Neural cell (in vitro differentiated cells): ENCODE data around the gene SLC16A12. TPM values are rescaled to one million over a fixed set of nuclear protein-coding genes. Genes with fewer than 3 reads are reported as not detected.

Source experiments
- H2AFZ ChIP-seq: fragments of 200-600, 300-800 bp; sonication (generic), shearing (Covaris generic); 2 replicates; pipeline ENCODE4 v1.6.0; 2014; ENCODE audit warnings: low read depth, mild to moderate bottlenecking, antibody characterized with exemption, low read length, moderate library complexity
- H3F3A ChIP-seq: fragments of 200-600 bp; shearing (Covaris generic); 2 replicates; pipeline ENCODE4 v1.6.1; 2016; ENCODE audit warnings: mild to moderate bottlenecking, moderate library complexity, mixed read lengths, antibody characterized with exemption, low read length; ENCODE audit not compliant: insufficient read depth, poor library complexity, severe bottlenecking
- H3K27ac ChIP-seq: fragments of 200-600, 300-800 bp; sonication (generic), shearing (Covaris generic); 2 replicates; pipeline ENCODE4 v1.5.1; 2014; ENCODE audit warnings: mild to moderate bottlenecking, low read length, moderate library complexity
- H3K27me3 ChIP-seq: fragments of 300-800, 200-600 bp; sonication (generic), shearing (Covaris generic); 2 replicates; pipeline ENCODE4 v1.6.0; 2014; ENCODE audit warnings: mild to moderate bottlenecking, low read depth, low read length, moderate library complexity; ENCODE audit not compliant: insufficient read depth
- H3K36me3 ChIP-seq: fragments of 300-800, 200-600 bp; sonication (generic), shearing (Covaris generic); 2 replicates; pipeline ENCODE4 v1.5.1; 2014; ENCODE audit warnings: mild to moderate bottlenecking, antibody characterized with exemption, low read length, moderate library complexity; ENCODE audit not compliant: insufficient read depth
- H3K4me2 ChIP-seq: fragments of 300-800, 200-600 bp; sonication (generic), shearing (Covaris generic); 2 replicates; pipeline ENCODE4 v1.6.0; 2014; ENCODE audit warnings: mild to moderate bottlenecking, low read length
- H3K4me3 ChIP-seq: fragments of 300-800, 200-600 bp; sonication (generic), shearing (Covaris generic); 2 replicates; pipeline ENCODE4 v1.5.1; 2014; ENCODE audit warnings: mild to moderate bottlenecking, low read length, moderate library complexity
- H3K79me2 ChIP-seq: fragments of 200-600 bp; shearing (Covaris generic); replicated peaks from 2 replicates; pipeline ENCODE4 v1.6.0; 2014; ENCODE audit warnings: mild to moderate bottlenecking, low read length, moderate library complexity; ENCODE audit not compliant: insufficient read depth
- H3K9ac ChIP-seq: fragments of 300-800, 200-600 bp; sonication (generic), shearing (Covaris generic); 2 replicates; pipeline ENCODE4 v1.6.1; 2016; ENCODE audit warnings: mild to moderate bottlenecking, low read length, mixed read lengths
- H3K9me2 ChIP-seq: fragments of 200-600 bp; shearing (Covaris generic); 2 replicates; pipeline ENCODE4 v1.6.1; 2016; ENCODE audit warnings: mild to moderate bottlenecking, low read length, mixed read lengths; ENCODE audit not compliant: insufficient read depth
- H3K9me3 ChIP-seq: fragments of 200-600, 300-800 bp; sonication (generic), shearing (Covaris generic); 2 replicates; pipeline ENCODE4 v1.6.1; 2016; ENCODE audit warnings: mild to moderate bottlenecking, mixed run types, low read length, moderate library complexity, mixed read lengths
- H4K20me1 ChIP-seq: fragments of 200-600 bp; shearing (Covaris generic); 2 replicates; pipeline ENCODE4 v1.6.1; 2016; ENCODE audit warnings: mild to moderate bottlenecking, mixed run types; ENCODE audit not compliant: insufficient read depth
- CTCF ChIP-seq: fragments of 450-650 bp; IDR thresholded peaks from 2 replicates; pipeline ENCODE4 v1.5.1; 2014; ENCODE audit warnings: antibody characterized with exemption, mild to moderate bottlenecking, moderate library complexity; ENCODE audit not compliant: poor library complexity, severe bottlenecking
- EP300 ChIP-seq: fragments of 450-650 bp; conservative IDR thresholded peaks from 2 replicates; pipeline ENCODE4 v1.6.1; 2014; ENCODE audit warnings: antibody characterized with exemption, mild to moderate bottlenecking, moderate library complexity; ENCODE audit not compliant: poor library complexity, severe bottlenecking
- EZH2 ChIP-seq: fragments of 200-600, 300-800 bp; shearing (Covaris generic), sonication (generic); IDR thresholded peaks from 2 replicates; pipeline ENCODE4 v1.6.1; 2014; ENCODE audit warnings: antibody characterized with exemption, low read length, borderline replicate concordance, mild to moderate bottlenecking; ENCODE audit not compliant: insufficient read depth, poor library complexity, severe bottlenecking
- MXI1 ChIP-seq: fragments of 450-650 bp; conservative IDR thresholded peaks from 2 replicates; pipeline ENCODE4 v1.6.1; 2014; ENCODE audit warnings: antibody characterized with exemption, mild to moderate bottlenecking; ENCODE audit not compliant: poor library complexity, severe bottlenecking
- POLR2AphosphoS5 ChIP-seq: IDR thresholded peaks from 2 replicates; pipeline ENCODE4 v1.6.1; 2012
- RAD21 ChIP-seq: fragments of 450-650 bp; conservative IDR thresholded peaks from 2 replicates; pipeline ENCODE4 v1.6.1; 2014; ENCODE audit warnings: antibody characterized with exemption, mild to moderate bottlenecking, moderate library complexity
- REST ChIP-seq: IDR thresholded peaks from 2 replicates; pipeline ENCODE4 v1.6.1; 2012; ENCODE audit warnings: borderline replicate concordance
- SMC3 ChIP-seq: fragments of 450-650 bp; conservative IDR thresholded peaks from 2 replicates; pipeline ENCODE4 v1.6.1; 2014; ENCODE audit warnings: antibody characterized with exemption, mild to moderate bottlenecking, moderate library complexity; ENCODE audit not compliant: poor library complexity
- TAF1 ChIP-seq: IDR thresholded peaks from 2 replicates; pipeline ENCODE4 v1.6.1; 2012; ENCODE audit warnings: low read depth
- polyA plus RNA-seq: library from polyadenylated mRNA; depleted of rRNA; stranded (reverse); fragments of >200 nt; gene quantifications from 2 replicates; pipeline ENCODE4 v1.2.3, GENCODE V29; 2014

The SLC16A12 gene
- polyA plus RNA-seq, 1 donor from 2014 or later, result 0.04 TPM

GRCh38 chr10:89513206-89513605 is 22.2 kb downstream of the SLC16A12 start:
- H3K9me2 ChIP-seq, result no peaks in the 10 kb centered on the region

GRCh38 chr10:89505640-89506275 is 29.6 kb downstream of the SLC16A12 start:
- no peaks in the 10 kb centered on the region for H3K36me3 ChIP-seq
- no peak overlapping the region for H3K27ac ChIP-seq
- no peak overlapping the region for H2AFZ ChIP-seq
- H3K9me2 ChIP-seq, result no peaks in the 10 kb centered on the region
- H3F3A ChIP-seq, result no peaks in the 10 kb centered on the region
- no peaks in the 10 kb centered on the region for H3K9me3 ChIP-seq
- no peak overlapping the region for H3K4me3 ChIP-seq
- H3K27me3 ChIP-seq, result no peaks in the 10 kb centered on the region
- H4K20me1 ChIP-seq, result no peaks in the 10 kb centered on the region
- no peaks in the 10 kb centered on the region for H3K79me2 ChIP-seq
- no peak overlapping the region for H3K9ac ChIP-seq
- H3K4me2 ChIP-seq, result no peak overlapping the region
- TF ChIP-seq EP300 (no peak), CTCF (no peak), TAF1 (no peak), MXI1 (no peak), EZH2 (no peak), POLR2AphosphoS5 (no peak)

More at GRCh38 chr10:89513206-89513605, 22.2 kb downstream of the SLC16A12 start:
- H3K9me3 ChIP-seq, result no peaks in the 10 kb centered on the region
- H3K27me3 ChIP-seq, result no peaks in the 10 kb centered on the region
- no peak overlapping the region for H3K4me3 ChIP-seq
- no peak overlapping the region for H3K9ac ChIP-seq
- no peaks in the 10 kb centered on the region for H4K20me1 ChIP-seq
- no peaks in the 10 kb centered on the region for H3F3A ChIP-seq
- no peak overlapping the region for H2AFZ ChIP-seq
- no peaks in the 10 kb centered on the region for H3K36me3 ChIP-seq
- H3K79me2 ChIP-seq, result no peaks in the 10 kb centered on the region
- TF ChIP-seq CTCF (no peak), MXI1 (no peak), SMC3 (no peak), POLR2AphosphoS5 (no peak), EP300 (no peak), RAD21 (no peak), EZH2 (no peak), TAF1 (no peak), REST (no peak)
- no peak overlapping the region for H3K27ac ChIP-seq
- no peak overlapping the region for H3K4me2 ChIP-seq
